ENCODE measurements around the gene TNRC6B. TPM values are rescaled to one million over a fixed set of nuclear protein-coding genes. Genes with fewer than 3 reads are reported as not detected.

TNRC6B gene
- total and polyA plus RNA-seq, 4 donors: 6.2 to 70.4 (median 26.5) TPM

- ATAC-seq (ENCODE audit: insufficient read depth, low FRiP score) (no peak), DNase-seq (no peak)
- Histone ChIP-seq H3K27me3 (ENCODE audit: control insufficient read depth in 3 of 3, insufficient read depth in 3 of 3, low read length in 2 of 3) (no peaks in the 10 kb centered on the region), H3K36me3 (ENCODE audit: control insufficient read depth in 4 of 4, insufficient read depth in 4 of 4, low read length in 4 of 4) (peaks cover 2 to 16% (median 9%) of the 10 kb centered on the region in 4 donors), H3K9ac (ENCODE audit: insufficient read depth in 1 of 2, low read length in 2 of 2) (no peak overlapping the region), H3K27ac (ENCODE audit: low read depth in 1 of 2, low read length in 1 of 2) (no peak overlapping the region), H3K4me1 (ENCODE audit: control insufficient read depth in 5 of 5, insufficient read depth in 5 of 5, low read length in 5 of 5) (peaks cover 0 to 12% (median 2%) of the 10 kb centered on the region in 5 donors), H3K9me3 (ENCODE audit: control insufficient read depth in 4 of 4, insufficient read depth in 3 of 4, low read length in 3 of 4) (no peaks in the 10 kb centered on the region), H3K4me3 (no peak overlapping the region)
- WGBS, 2 donors: 97 to 99% methylated on average over 15 of the region's 15 CpGs
- no peak for TF ChIP-seq CTCF (IDR thresholded peaks at IDR 0.05; ENCODE audit: control extremely low read depth, extremely low read depth)
Measured at GRCh38 chr22:40232624-40233023, 54.9 kb downstream of the TNRC6B start.

GRCh38 chr22:40233886-40234285 lies 56.2 kb downstream of the TNRC6B start:
- TF ChIP-seq CTCF (IDR thresholded peaks at IDR 0.05; ENCODE audit: control extremely low read depth, extremely low read depth): no peak
- WGBS, 2 donors: 97 to 98% methylated on average over 8 of the region's 8 CpGs
- H3K4me1 ChIP-seq (ENCODE audit: control insufficient read depth in 5 of 5, insufficient read depth in 5 of 5, low read length in 5 of 5): peaks cover 0 to 23% (median 4%) of the 10 kb centered on the region in 5 donors
- no peak overlapping the region for H3K9ac ChIP-seq (ENCODE audit: insufficient read depth in 1 of 2, low read length in 2 of 2)
- ATAC-seq (ENCODE audit: insufficient read depth, low FRiP score) (no peak), DNase-seq (no peak)
- no peak overlapping the region for H3K27ac ChIP-seq (ENCODE audit: low read depth in 1 of 2, low read length in 1 of 2)
- H3K27me3 ChIP-seq (ENCODE audit: control insufficient read depth in 3 of 3, insufficient read depth in 3 of 3, low read length in 2 of 3): no peaks in the 10 kb centered on the region
- no peaks in the 10 kb centered on the region for H3K9me3 ChIP-seq (ENCODE audit: control insufficient read depth in 4 of 4, insufficient read depth in 3 of 4, low read length in 3 of 4)
- peaks cover 2 to 16% (median 9%) of the 10 kb centered on the region in 4 donors for H3K36me3 ChIP-seq (ENCODE audit: control insufficient read depth in 4 of 4, insufficient read depth in 4 of 4, low read length in 4 of 4)
- H3K4me3 ChIP-seq: no peak overlapping the region

- Histone ChIP-seq H3K27ac (ENCODE audit: low read depth in 1 of 2, low read length in 1 of 2) (no peak overlapping the region), H3K9me3 (ENCODE audit: control insufficient read depth in 4 of 4, insufficient read depth in 3 of 4, low read length in 3 of 4) (no peaks in the 10 kb centered on the region), H3K27me3 (ENCODE audit: control insufficient read depth in 3 of 3, insufficient read depth in 3 of 3, low read length in 2 of 3) (no peaks in the 10 kb centered on the region), H3K36me3 (ENCODE audit: control insufficient read depth in 4 of 4, insufficient read depth in 4 of 4, low read length in 4 of 4) (peaks cover 2 to 16% (median 9%) of the 10 kb centered on the region in 4 donors), H3K4me3 (no peak overlapping the region), H3K9ac (ENCODE audit: insufficient read depth in 1 of 2, low read length in 2 of 2) (no peak overlapping the region), H3K4me1 (ENCODE audit: control insufficient read depth in 5 of 5, insufficient read depth in 5 of 5, low read length in 5 of 5) (peaks cover 0 to 23% (median 6%) of the 10 kb centered on the region in 5 donors)
- TF ChIP-seq CTCF (IDR thresholded peaks at IDR 0.05; ENCODE audit: control extremely low read depth, extremely low read depth): no peak
- no peak for DNase-seq
- ATAC-seq (ENCODE audit: insufficient read depth, low FRiP score): no peak
Measured at GRCh38 chr22:40234658-40235057, 56.9 kb downstream of the TNRC6B start.

- WGBS, 2 donors: 86 to 87% methylated on average over 5 of the region's 5 CpGs
- Histone ChIP-seq H3K4me1 (ENCODE audit: control insufficient read depth in 5 of 5, insufficient read depth in 5 of 5, low read length in 5 of 5) (peaks cover 0 to 23% (median 6%) of the 10 kb centered on the region in 5 donors), H3K9me3 (ENCODE audit: control insufficient read depth in 4 of 4, insufficient read depth in 3 of 4, low read length in 3 of 4) (no peaks in the 10 kb centered on the region), H3K9ac (ENCODE audit: insufficient read depth in 1 of 2, low read length in 2 of 2) (no peak overlapping the region), H3K4me3 (no peak overlapping the region), H3K27me3 (ENCODE audit: control insufficient read depth in 3 of 3, insufficient read depth in 3 of 3, low read length in 2 of 3) (no peaks in the 10 kb centered on the region), H3K27ac (ENCODE audit: low read depth in 1 of 2, low read length in 1 of 2) (no peak overlapping the region), H3K36me3 (ENCODE audit: control insufficient read depth in 4 of 4, insufficient read depth in 4 of 4, low read length in 4 of 4) (peaks cover 2 to 16% (median 8%) of the 10 kb centered on the region in 4 donors)
- TF ChIP-seq CTCF (IDR thresholded peaks at IDR 0.05; ENCODE audit: control extremely low read depth, extremely low read depth): no peak
- DNase-seq (no peak), ATAC-seq (ENCODE audit: insufficient read depth, low FRiP score) (no peak)
Measured at GRCh38 chr22:40235308-40235707, 57.6 kb downstream of the TNRC6B start.

Data from lung (tissue), 12 donors.